22Rv1 (cell line): ENCODE measurements around the gene GJA9.

Experiments used
- ZFX ChIP-seq: fragments of 450-650 bp; IDR thresholded peaks from 2 replicates; pipeline ENCODE4 v1.6.1; 2017; ENCODE audit warnings: antibody characterized with exemption, borderline replicate concordance
- TF ChIP-seq, protein P1 (sequence below): fragments of 450-650 bp; IDR thresholded peaks from 2 replicates; pipeline ENCODE4 v1.5.1; 2017; ENCODE audit warnings: mild to moderate bottlenecking

DNA sequence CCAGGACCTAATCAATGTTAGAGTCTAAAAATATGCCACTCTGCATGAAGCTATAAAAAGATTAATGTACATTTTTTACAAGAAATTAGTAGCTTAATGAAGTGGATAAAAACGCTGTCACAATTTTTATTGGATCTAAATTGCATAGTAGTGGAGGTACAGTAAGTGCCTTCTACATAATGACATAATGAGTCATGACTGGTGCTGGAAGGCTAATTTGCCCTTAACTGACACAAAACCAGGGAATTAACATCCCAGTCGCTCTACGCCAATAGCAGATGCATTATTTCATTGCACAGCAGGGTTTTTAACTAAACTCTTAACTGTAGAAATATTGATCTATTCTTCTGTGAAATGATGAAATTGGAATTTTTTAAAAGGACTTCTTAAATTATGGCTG, 55.1 kb downstream of the GJA9 start:
- TF ChIP-seq, protein P1, sequence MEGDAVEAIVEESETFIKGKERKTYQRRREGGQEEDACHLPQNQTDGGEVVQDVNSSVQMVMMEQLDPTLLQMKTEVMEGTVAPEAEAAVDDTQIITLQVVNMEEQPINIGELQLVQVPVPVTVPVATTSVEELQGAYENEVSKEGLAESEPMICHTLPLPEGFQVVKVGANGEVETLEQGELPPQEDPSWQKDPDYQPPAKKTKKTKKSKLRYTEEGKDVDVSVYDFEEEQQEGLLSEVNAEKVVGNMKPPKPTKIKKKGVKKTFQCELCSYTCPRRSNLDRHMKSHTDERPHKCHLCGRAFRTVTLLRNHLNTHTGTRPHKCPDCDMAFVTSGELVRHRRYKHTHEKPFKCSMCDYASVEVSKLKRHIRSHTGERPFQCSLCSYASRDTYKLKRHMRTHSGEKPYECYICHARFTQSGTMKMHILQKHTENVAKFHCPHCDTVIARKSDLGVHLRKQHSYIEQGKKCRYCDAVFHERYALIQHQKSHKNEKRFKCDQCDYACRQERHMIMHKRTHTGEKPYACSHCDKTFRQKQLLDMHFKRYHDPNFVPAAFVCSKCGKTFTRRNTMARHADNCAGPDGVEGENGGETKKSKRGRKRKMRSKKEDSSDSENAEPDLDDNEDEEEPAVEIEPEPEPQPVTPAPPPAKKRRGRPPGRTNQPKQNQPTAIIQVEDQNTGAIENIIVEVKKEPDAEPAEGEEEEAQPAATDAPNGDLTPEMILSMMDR, result no peak
- TF ChIP-seq ZFX, result no peak
